GM12865 (cell line): ENCODE measurements around the gene RNASE8.

ENCODE experiments used
- DNase-seq: peaks from one replicate; pipeline ENCODE4 v3.0.0; 2010; ENCODE audit warnings: low read depth
- H3K4me3 ChIP-seq: 2 replicates; pipeline ENCODE4 v1.5.1; 2011; ENCODE audit warnings: mild to moderate bottlenecking, low read depth, low read length, control low read depth
- CTCF ChIP-seq: IDR thresholded peaks from 2 replicates; pipeline ENCODE4 v1.5.1; 2011; ENCODE audit warnings: low read length, control low read depth, low read depth, inconsistent platforms; ENCODE audit not compliant: insufficient read depth; ENCODE audit errors: missing control alignments

RNASE8 gene

GRCh38 chr14:21053184-21054122 lies 4.2 kb upstream of the RNASE8 start:
- no peak for DNase-seq
- TF ChIP-seq CTCF: no peak
- no peak overlapping the region for H3K4me3 ChIP-seq

- no peak for TF ChIP-seq CTCF
- no peak for DNase-seq
- H3K4me3 ChIP-seq: no peak overlapping the region
These were observed 3.4 kb upstream of the RNASE8 start for GRCh38 chr14:21054123-21054767.

GRCh38 chr14:21054768-21055145 lies 2.9 kb upstream of the RNASE8 start:
- no peak for TF ChIP-seq CTCF
- H3K4me3 ChIP-seq: no peak overlapping the region
- no peak for DNase-seq

GRCh38 chr14:21055432-21056117 lies 2.0 kb upstream of the RNASE8 start:
- no peak for DNase-seq
- no peak for TF ChIP-seq CTCF

GRCh38 chr14:21056520-21057163 lies 980 bp upstream of the RNASE8 start:
- DNase-seq: no peak
- no peak for TF ChIP-seq CTCF
- no peak overlapping the region for H3K4me3 ChIP-seq

More at GRCh38 chr14:21055432-21056117, 2.0 kb upstream of the RNASE8 start:
- no peak overlapping the region for H3K4me3 ChIP-seq

- no peak overlapping the region for H3K4me3 ChIP-seq
- TF ChIP-seq CTCF: no peak
- no peak for DNase-seq
These were observed 1.3 kb downstream of the RNASE8 start for GRCh38 chr14:21058903-21059302.
